Measurements from ENCODE around the gene TMEM253.

TMEM253 gene

DNA sequence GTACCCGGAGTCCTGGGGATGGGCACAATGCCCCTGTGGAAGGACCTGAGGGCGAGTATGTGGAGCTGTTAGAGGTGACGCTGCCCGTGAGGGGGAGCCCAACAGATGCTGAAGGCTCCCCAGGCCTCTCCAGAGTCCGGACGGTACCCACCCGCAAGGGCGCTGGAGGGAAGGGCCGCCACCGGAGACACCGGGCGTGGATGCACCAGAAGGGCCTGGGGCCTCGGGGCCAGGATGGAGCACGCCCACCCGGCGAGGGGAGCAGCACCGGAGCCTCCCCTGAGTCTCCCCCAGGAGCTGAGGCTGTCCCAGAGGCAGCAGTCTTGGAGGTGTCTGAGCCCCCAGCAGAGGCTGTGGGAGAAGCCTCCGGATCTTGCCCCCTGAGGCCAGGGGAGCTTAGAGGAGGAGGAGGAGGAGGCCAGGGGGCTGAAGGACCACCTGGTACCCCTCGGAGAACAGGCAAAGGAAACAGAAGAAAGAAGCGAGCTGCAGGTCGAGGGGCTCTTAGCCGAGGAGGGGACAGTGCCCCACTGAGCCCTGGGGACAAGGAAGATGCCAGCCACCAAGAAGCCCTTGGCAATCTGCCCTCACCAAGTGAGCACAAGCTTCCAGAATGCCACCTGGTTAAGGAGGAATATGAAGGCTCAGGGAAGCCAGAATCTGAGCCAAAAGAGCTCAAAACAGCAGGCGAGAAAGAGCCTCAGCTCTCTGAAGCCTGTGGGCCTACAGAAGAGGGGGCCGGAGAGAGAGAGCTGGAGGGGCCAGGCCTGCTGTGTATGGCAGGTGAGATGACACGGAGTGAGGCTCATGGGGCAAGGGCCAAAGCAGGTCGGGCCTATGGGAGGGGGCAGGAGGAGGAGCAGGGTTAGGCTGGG, 26.2 kb upstream of the TMEM253 start:
- CTCF ChIA-PET: interaction anchor here (1.5 kb wide), 1 partner anchor 18 kb away, joined by 6 read pairs; no protein-coding TSS in a partner anchor

DNA sequence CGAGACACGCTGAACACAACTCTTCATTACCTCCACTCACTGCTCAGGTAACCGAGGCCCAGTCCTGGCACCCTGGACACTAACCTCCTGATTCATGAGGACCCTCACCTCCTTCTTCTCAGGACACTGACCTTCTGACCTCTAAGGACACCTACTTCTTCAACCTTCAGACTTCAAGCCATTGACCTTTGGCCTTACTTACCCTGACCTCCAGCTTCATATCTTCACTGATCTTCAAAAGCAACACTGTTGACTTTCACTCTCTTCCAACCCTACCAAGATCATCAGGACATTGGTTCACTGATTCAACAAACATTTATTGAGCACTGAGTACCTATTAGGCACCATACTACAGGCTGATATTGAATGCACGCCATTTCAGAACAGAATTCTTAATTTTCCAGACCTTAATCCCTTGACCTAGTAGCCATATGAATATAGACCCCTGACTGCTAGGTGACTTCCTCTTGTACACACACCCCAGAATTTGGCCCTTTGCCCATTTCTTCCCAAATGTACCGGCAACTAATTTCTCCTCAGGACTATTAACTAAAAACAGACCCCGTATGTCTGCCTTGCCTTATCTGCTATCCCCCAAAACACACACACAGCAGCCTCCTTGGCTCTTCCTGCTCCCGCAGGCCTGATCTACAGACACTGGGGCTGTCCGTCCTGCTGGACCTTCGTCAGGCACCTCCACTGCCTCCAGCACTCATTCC, 25.0 kb upstream of the TMEM253 start:
- TF ChIP-seq SP1 (IDR thresholded peaks at IDR 0.05) (no peak), SUZ12 (IDR thresholded peaks at IDR 0.05) (no peak), ZNF384 (IDR thresholded peaks at IDR 0.05) (no peak), TARDBP (IDR thresholded peaks at IDR 0.05) (no peak), HDGF (IDR thresholded peaks at IDR 0.05; ENCODE audit: borderline replicate concordance) (no peak)
- TF ChIP-seq, protein P1, sequence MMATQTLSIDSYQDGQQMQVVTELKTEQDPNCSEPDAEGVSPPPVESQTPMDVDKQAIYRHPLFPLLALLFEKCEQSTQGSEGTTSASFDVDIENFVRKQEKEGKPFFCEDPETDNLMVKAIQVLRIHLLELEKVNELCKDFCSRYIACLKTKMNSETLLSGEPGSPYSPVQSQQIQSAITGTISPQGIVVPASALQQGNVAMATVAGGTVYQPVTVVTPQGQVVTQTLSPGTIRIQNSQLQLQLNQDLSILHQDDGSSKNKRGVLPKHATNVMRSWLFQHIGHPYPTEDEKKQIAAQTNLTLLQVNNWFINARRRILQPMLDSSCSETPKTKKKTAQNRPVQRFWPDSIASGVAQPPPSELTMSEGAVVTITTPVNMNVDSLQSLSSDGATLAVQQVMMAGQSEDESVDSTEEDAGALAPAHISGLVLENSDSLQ (IDR thresholded peaks at IDR 0.05): no peak
- DNase-seq (ENCODE audit: extremely low spot score): no peak
- ChIA-PET POLR2A (no interaction called here), CTCF (no interaction called here)

More for the DNA sequence above, 26.2 kb upstream of the TMEM253 start:
- POLR2A ChIA-PET: interaction anchor here (1.1 kb wide), 1 partner anchor 23 kb away, joined by 3 read pairs; no protein-coding TSS in a partner anchor
- TF ChIP-seq SP1 (IDR thresholded peaks at IDR 0.05) (no peak), BHLHE40 (IDR thresholded peaks at IDR 0.05; ENCODE audit: borderline replicate concordance) (no peak), L3MBTL2 (conservative IDR thresholded peaks at IDR 0.05) (no peak), FOXM1 (IDR thresholded peaks at IDR 0.05; ENCODE audit: borderline replicate concordance) (no peak), ELF4 (IDR thresholded peaks at IDR 0.05) (no peak), FOXK2 (IDR thresholded peaks at IDR 0.05) (no peak), HDGF (IDR thresholded peaks at IDR 0.05; ENCODE audit: borderline replicate concordance) (no peak), TARDBP (IDR thresholded peaks at IDR 0.05) (no peak), LEF1 (IDR thresholded peaks at IDR 0.05; ENCODE audit: borderline replicate concordance) (no peak), ARNT (IDR thresholded peaks at IDR 0.05) (no peak), CTBP1 (IDR thresholded peaks at IDR 0.05; ENCODE audit: borderline replicate concordance) (no peak), SUZ12 (IDR thresholded peaks at IDR 0.05) (no peak), NFRKB (IDR thresholded peaks at IDR 0.05) (no peak), FOXA1 (IDR thresholded peaks at IDR 0.05) (no peak)
- TF ChIP-seq, protein P1 (IDR thresholded peaks at IDR 0.05): no peak
- no peak for DNase-seq (ENCODE audit: extremely low spot score)

DNA sequence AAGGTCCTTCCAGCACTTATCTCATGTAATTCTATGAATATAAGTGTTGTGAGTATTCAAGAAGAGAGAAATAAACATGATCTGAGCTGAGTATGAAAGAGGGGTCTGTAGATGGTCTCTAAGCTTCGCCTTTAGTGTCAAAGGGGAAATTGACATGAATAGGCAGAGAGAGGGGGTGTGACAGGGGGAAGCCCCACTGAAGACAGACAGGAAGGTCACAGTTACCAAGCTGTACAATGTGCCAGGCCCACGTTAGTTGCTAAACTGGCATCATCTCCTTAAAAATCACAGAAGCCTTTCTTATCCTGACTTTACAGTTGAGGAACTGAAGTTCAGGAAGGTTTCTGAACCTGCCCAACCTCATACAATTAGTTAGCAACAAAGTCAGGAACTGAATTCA, 23.2 kb upstream of the TMEM253 start:
- POLR2A ChIA-PET: no interaction called here
- DNase-seq (ENCODE audit: extremely low spot score): no peak
- TF ChIP-seq HDGF (IDR thresholded peaks at IDR 0.05; ENCODE audit: borderline replicate concordance): no peak
- no peak for TF ChIP-seq ELF4 (IDR thresholded peaks at IDR 0.05)
- no peak for TF ChIP-seq NFRKB (IDR thresholded peaks at IDR 0.05)
- TF ChIP-seq LEF1 (IDR thresholded peaks at IDR 0.05; ENCODE audit: borderline replicate concordance): no peak
- no peak for TF ChIP-seq FOXA1 (IDR thresholded peaks at IDR 0.05)
- CTCF ChIA-PET: interaction anchor here (2.7 kb wide), 1 partner anchor 14 kb away, joined by 10 read pairs; no protein-coding TSS in a partner anchor

DNA sequence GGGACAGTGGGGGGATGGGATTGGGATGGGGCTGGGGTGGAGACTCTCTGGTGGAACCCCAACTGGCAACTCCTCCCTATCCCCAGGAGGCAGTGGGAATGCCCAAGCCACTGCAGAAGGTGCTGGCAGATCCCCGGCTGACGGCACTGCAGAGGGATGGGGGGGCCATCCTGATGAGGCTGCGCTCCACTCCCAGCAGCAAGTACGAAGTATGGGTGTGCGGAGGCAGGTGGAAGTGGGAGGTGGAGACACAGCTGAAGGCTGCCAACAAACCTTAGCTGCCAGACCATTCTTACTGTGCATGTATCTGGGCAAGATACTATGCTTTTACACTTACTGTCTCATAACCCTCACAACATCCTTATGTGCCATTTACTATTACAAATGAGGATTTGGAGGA, 22.6 kb upstream of the TMEM253 start:
- ChIA-PET POLR2A (no interaction called here), CTCF (interaction anchor here (2.7 kb wide), 1 partner anchor 14 kb away, joined by 10 read pairs; no protein-coding TSS in a partner anchor)
- DNase-seq (ENCODE audit: extremely low spot score): no peak
- TF ChIP-seq FOXK2 (IDR thresholded peaks at IDR 0.05): no peak
- no peak for TF ChIP-seq L3MBTL2 (conservative IDR thresholded peaks at IDR 0.05)
- no peak for TF ChIP-seq CTBP1 (IDR thresholded peaks at IDR 0.05; ENCODE audit: borderline replicate concordance)
- no peak for TF ChIP-seq NFRKB (IDR thresholded peaks at IDR 0.05)
- TF ChIP-seq HDGF (IDR thresholded peaks at IDR 0.05; ENCODE audit: borderline replicate concordance): no peak
- no peak for TF ChIP-seq FOXM1 (IDR thresholded peaks at IDR 0.05; ENCODE audit: borderline replicate concordance)
- no peak for TF ChIP-seq TARDBP (IDR thresholded peaks at IDR 0.05)

DNA sequence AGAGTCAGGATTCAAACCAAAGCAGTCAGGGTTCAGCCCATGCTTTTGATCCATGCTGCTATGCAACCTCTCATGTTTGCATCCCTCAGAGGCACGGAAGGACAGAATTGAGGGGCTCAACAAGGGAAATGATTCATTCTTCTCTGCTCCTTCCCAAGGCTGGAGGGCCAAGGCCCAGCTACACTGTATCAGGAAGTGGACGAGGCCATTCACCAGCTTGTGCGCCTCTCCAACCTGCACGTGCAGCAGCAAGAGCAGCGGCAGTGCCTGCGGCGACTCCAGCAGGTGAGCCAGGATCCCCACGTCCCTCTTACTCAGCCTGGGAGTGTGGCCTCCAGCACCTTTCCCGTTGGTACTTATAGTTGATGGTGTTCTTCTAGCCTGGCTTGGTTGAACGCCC, 22.1 kb upstream of the TMEM253 start:
- no peak for DNase-seq (ENCODE audit: extremely low spot score)
- no peak for TF ChIP-seq NFRKB (IDR thresholded peaks at IDR 0.05)
- TF ChIP-seq ARNT (IDR thresholded peaks at IDR 0.05): no peak
- TF ChIP-seq BHLHE40 (IDR thresholded peaks at IDR 0.05; ENCODE audit: borderline replicate concordance): no peak
- no peak for TF ChIP-seq ZNF384 (IDR thresholded peaks at IDR 0.05)
- TF ChIP-seq HDGF (IDR thresholded peaks at IDR 0.05; ENCODE audit: borderline replicate concordance): no peak
- TF ChIP-seq, protein P1 (IDR thresholded peaks at IDR 0.05): no peak
- ChIA-PET CTCF (interaction anchor here (2.7 kb wide), 1 partner anchor 13 kb away, joined by 10 read pairs; no protein-coding TSS in a partner anchor), POLR2A (interaction anchor here (1.3 kb wide), 1 partner anchor 10 kb away, joined by 3 read pairs; no protein-coding TSS in a partner anchor)

DNA sequence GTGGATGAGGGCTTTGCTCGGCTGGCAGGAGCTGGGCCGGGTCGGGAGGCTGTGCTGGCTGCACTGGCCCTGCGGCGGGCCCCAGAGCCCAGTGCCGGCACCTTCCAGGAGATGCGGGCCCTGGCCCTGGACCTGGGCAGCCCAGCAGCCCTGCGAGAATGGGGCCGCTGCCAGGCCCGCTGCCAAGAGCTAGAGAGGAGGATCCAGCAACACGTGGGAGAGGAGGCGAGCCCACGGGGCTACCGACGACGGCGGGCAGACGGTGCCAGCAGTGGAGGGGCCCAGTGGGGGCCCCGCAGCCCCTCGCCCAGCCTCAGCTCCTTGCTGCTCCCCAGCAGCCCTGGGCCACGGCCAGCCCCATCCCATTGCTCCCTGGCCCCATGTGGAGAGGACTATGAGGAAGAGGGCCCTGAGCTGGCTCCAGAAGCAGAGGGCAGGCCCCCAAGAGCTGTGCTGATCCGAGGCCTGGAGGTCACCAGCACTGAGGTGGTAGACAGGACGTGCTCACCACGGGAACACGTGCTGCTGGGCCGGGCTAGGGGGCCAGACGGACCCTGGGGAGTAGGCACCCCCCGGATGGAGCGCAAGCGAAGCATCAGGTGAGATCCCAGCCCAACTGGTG, 19.2 kb upstream of the TMEM253 start:
- CTCF ChIA-PET: no interaction called here
- TF ChIP-seq NFRKB (IDR thresholded peaks at IDR 0.05) (no peak), ZNF384 (IDR thresholded peaks at IDR 0.05) (no peak), ELF4 (IDR thresholded peaks at IDR 0.05) (no peak), FOXA1 (IDR thresholded peaks at IDR 0.05) (no peak), ARNT (IDR thresholded peaks at IDR 0.05) (no peak)
- no peak for DNase-seq (ENCODE audit: extremely low spot score)
- POLR2A ChIA-PET: interaction anchor here (1.5 kb wide), 1 partner anchor 10 kb away, joined by 10 read pairs; no protein-coding TSS in a partner anchor

All from HEK293T (cell line).